HepG2 (cell line): ENCODE data around the gene RB1. TPM values are rescaled to one million over a fixed set of nuclear protein-coding genes. Genes with fewer than 3 reads are reported as not detected.

Experiments
- ATAC-seq: fragments of 200-7000 bp; cut with Tn5 transposase; 3 replicates; pipeline ENCODE4 v1.9.1; 2020; ENCODE audit warnings: mild to moderate bottlenecking, moderate library complexity
- BruUV-seq: library from RNA; stranded (reverse); fragments of 400-500 nt; replicated peaks from 2 replicates; lab custom pipeline; 2021; lab: Mats Ljungman, UMichigan
- CTCF ChIA-PET: fragments of 300-600 bp; formaldehyde crosslinking; extraction: SDS; loops from one replicate; lab custom pipeline; 2021; ENCODE audit warnings: low total read pairs, inconsistent platforms, low intra/inter-chr PET ratio; lab: Yijun Ruan, JAX
- POLR2A ChIA-PET: fragments of 350-600 bp; sonication (Branson Sonifier 250); formaldehyde crosslinking; loops from one replicate; lab custom pipeline; 2020; ENCODE audit warnings: antibody characterized with exemption, inconsistent platforms; lab: Yijun Ruan, JAX
- DNase-seq: peaks from one replicate; pipeline ENCODE4 v3.0.0-alpha.2; 2015; ENCODE audit warnings: low spot score
- FAIRE-seq: peaks from 3 replicates; lab custom pipeline; 2011; peaks lifted over from hg19 to GRCh38; lab: Jason Lieb, UNC
- H2AFZ ChIP-seq: one replicate; pipeline ENCODE4 v1.6.1; 2011; ENCODE audit warnings: low read length, inconsistent platforms
- H3K27ac ChIP-seq: fragments of 300-600 bp; 3 replicates; pipeline ENCODE4 v1.8.0; 2011; ENCODE audit warnings: mixed run types, mild to moderate bottlenecking, mixed read lengths, low read length, inconsistent platforms; ENCODE audit not compliant: insufficient read depth; ENCODE audit errors: extremely low read length
- H3K27me3 ChIP-seq, 2 experiments: fragments of 200-600 bp in 1 of 2; 2 replicates in 1 of 2; 3 replicates in 1 of 2; pipeline versions ENCODE4 v1.6.0 to v1.8.0; 2011; ENCODE audit warnings: low read length in 2 of 2, mild to moderate bottlenecking in 2 of 2, moderate library complexity in 2 of 2, inconsistent platforms in 1 of 2; ENCODE audit not compliant: insufficient read depth in 2 of 2, control insufficient read depth in 1 of 2
- H3K36me3 ChIP-seq, 2 experiments: fragments of 200-600 bp in 1 of 2; replicated peaks in 1 of 2; 2 replicates in 1 of 2; 3 replicates in 1 of 2; pipeline versions ENCODE4 v1.5.1 to v1.8.0; 2011; ENCODE audit warnings: low read length in 2 of 2, inconsistent platforms in 1 of 2; ENCODE audit not compliant: insufficient read depth in 2 of 2, control insufficient read depth in 1 of 2
- H3K4me1 ChIP-seq: 2 replicates; pipeline ENCODE4 v1.5.1; 2012; ENCODE audit warnings: low read length, inconsistent platforms; ENCODE audit not compliant: insufficient read depth
- H3K4me2 ChIP-seq: 2 replicates; pipeline ENCODE4 v1.6.0; 2011; ENCODE audit warnings: low read depth, low read length, inconsistent platforms
- H3K4me3 ChIP-seq, 3 experiments: fragments of 200-600 bp in 1 of 3; sonication (generic), shearing (Covaris generic) in 1 of 3; replicated peaks in 1 of 3; 2 replicates each; pipeline ENCODE4 v1.5.1; 2011 to 2016; ENCODE audit warnings: low read length in 3 of 3, inconsistent platforms in 2 of 3, low read depth in 2 of 3, mild to moderate bottlenecking in 2 of 3, control low read depth in 1 of 3, mixed read lengths in 1 of 3; ENCODE audit not compliant: insufficient read depth in 1 of 3
- H3K79me2 ChIP-seq: one replicate; pipeline ENCODE4 v1.6.1; 2011; ENCODE audit warnings: low read length, inconsistent platforms; ENCODE audit not compliant: insufficient read depth
- H3K9ac ChIP-seq: 2 replicates; pipeline ENCODE4 v1.6.0; 2011; ENCODE audit warnings: mild to moderate bottlenecking, low read depth, low read length, inconsistent platforms; ENCODE audit not compliant: insufficient read depth
- H3K9me3 ChIP-seq: 2 replicates; pipeline ENCODE4 v1.5.1; 2012; ENCODE audit warnings: mild to moderate bottlenecking, low read length
- H4K20me1 ChIP-seq: 2 replicates; pipeline ENCODE4 v1.6.0; 2011; ENCODE audit warnings: inconsistent platforms, mild to moderate bottlenecking, low read length, moderate library complexity; ENCODE audit not compliant: insufficient read depth
- MED13 ChIP-seq: sonication (generic); formaldehyde crosslinking; IDR thresholded peaks from 2 replicates; pipeline ENCODE4 v1.5.0; 2020; ENCODE audit warnings: missing genetic modification reagents
- MEF2D ChIP-seq: sonication (generic); formaldehyde crosslinking; IDR thresholded peaks from 2 replicates; pipeline ENCODE4 v1.5.1; 2020; ENCODE audit warnings: mild to moderate bottlenecking, missing genetic modification reagents
- MTA3 ChIP-seq: sonication (generic); formaldehyde crosslinking; IDR thresholded peaks from 2 replicates; pipeline ENCODE4 v1.4.0; 2020; ENCODE audit warnings: missing genetic modification reagents
- NR3C1 ChIP-seq: sonication (generic); formaldehyde crosslinking; IDR thresholded peaks from 2 replicates; pipeline ENCODE4 v1.4.0; 2020; ENCODE audit warnings: missing genetic modification reagents
- REXO4 ChIP-seq: sonication (generic); formaldehyde crosslinking; IDR thresholded peaks from 2 replicates; pipeline ENCODE4 v1.8.0; 2022; ENCODE audit warnings: missing genetic modification reagents, mild to moderate bottlenecking, borderline replicate concordance
- SP1 ChIP-seq, 2 experiments: fragments of 450-650 bp in 1 of 2; sonication (generic) in 1 of 2; formaldehyde crosslinking in 1 of 2; IDR thresholded peaks; 2 replicates each; pipeline versions ENCODE4 v1.4.0 to v1.6.1; 2016 to 2020; ENCODE audit warnings: missing genetic modification reagents in 1 of 2
- ZNF20 ChIP-seq: sonication (generic); formaldehyde crosslinking; IDR thresholded peaks from 2 replicates; pipeline ENCODE4 v1.4.0; 2020; ENCODE audit warnings: mild to moderate bottlenecking, moderate library complexity, missing genetic modification reagents
- ZNF878 ChIP-seq: sonication (generic); formaldehyde crosslinking; IDR thresholded peaks from 2 replicates; pipeline ENCODE4 v1.8.1; 2023; ENCODE audit warnings: mild to moderate bottlenecking, missing genetic modification reagents, moderate library complexity
- WGBS: methylation state at CpG from one replicate; pipeline ENCODE4 v1.1.6; 2017; ENCODE audit warnings: low lambda C conversion rate; 5-methylcytosine and 5-hydroxymethylcytosine counted together
- in situ Hi-C: cut with HindIII; loops from 2 replicates; pipeline ENCODE4 v1.10.0; 2017; ENCODE audit warnings: low pct_unique_long_range_greater_than_20kb; ENCODE audit not compliant: extremely low pct_ligation_motif_present
- intact Hi-C: fragments of 100-400 bp; cut with micrococcal nuclease; formaldehyde crosslinking; loops from one replicate; pipeline ENCODE4 v1.10.0; 2022; ENCODE audit not compliant: unreplicated experiment
- polyA plus RNA-seq, 8 experiments: library from polyadenylated mRNA; depleted of rRNA in 3 of 8; stranded (reverse) in 7 of 8; unstranded in 1 of 8; fragments of >200 nt; fragmentation: Illumina TruSeq in 4 of 8; extraction: Trizol in 4 of 8; gene quantifications; 2 replicates each; pipeline versions ENCODE4 v1.2.1 to v1.2.3, GENCODE V29; 2011 to 2016; ENCODE audit warnings: low read depth in 4 of 8, missing spikeins in 1 of 8, mixed read lengths in 1 of 8; ENCODE audit not compliant: insufficient read depth in 1 of 8
- total RNA-seq, 5 experiments: library from RNA; depleted of rRNA; stranded (reverse); fragments of >200 nt; fragmentation: Illumina TruSeq; extraction: Trizol; gene quantifications; 2 replicates each; pipeline ENCODE4 v1.2.3, GENCODE V29; 2016; ENCODE audit warnings: low read depth in 1 of 5
- TF ChIP-seq, protein P1 (sequence below): sonication (generic); formaldehyde crosslinking; IDR thresholded peaks from 2 replicates; pipeline ENCODE4 v1.8.1; 2023; ENCODE audit warnings: mild to moderate bottlenecking, inconsistent platforms, moderate library complexity, missing genetic modification reagents, borderline replicate concordance
- TF ChIP-seq, protein P2 (sequence below): sonication (generic); formaldehyde crosslinking; IDR thresholded peaks from 2 replicates; pipeline ENCODE4 v1.4.0; 2020; ENCODE audit warnings: low read depth, mild to moderate bottlenecking, missing genetic modification reagents
- TF ChIP-seq, protein P3 (sequence below): IDR thresholded peaks from 2 replicates; pipeline ENCODE4 v1.6.1; 2018; ENCODE audit warnings: missing genetic modification reagents
- TF ChIP-seq, protein P4 (sequence below), 2 experiments: sonication (generic) in 1 of 2; formaldehyde crosslinking in 1 of 2; IDR thresholded peaks; 2 replicates each; pipeline versions ENCODE4 v1.6.1 to v1.9.0; 2014 to 2022; ENCODE audit warnings: antibody characterized with exemption in 1 of 2, borderline replicate concordance in 1 of 2, inconsistent platforms in 1 of 2, low read depth in 1 of 2, missing genetic modification reagents in 1 of 2
- TF ChIP-seq, protein P5 (sequence below), 2 experiments: sonication (generic) in 1 of 2; formaldehyde crosslinking in 1 of 2; IDR thresholded peaks; 2 replicates each; pipeline versions ENCODE4 v1.4.0 to v1.6.1; 2018 to 2020; ENCODE audit warnings: missing genetic modification reagents in 2 of 2, borderline replicate concordance in 1 of 2, low read depth in 1 of 2, mild to moderate bottlenecking in 1 of 2, missing biosample characterization in 1 of 2

Gene RB1
- total and polyA plus RNA-seq, 2 of the 13 experiments (the other 11 are each of a cell fraction or from before 2014, with no cell fraction given) = 15.6 to 23.7 TPM

DNA sequence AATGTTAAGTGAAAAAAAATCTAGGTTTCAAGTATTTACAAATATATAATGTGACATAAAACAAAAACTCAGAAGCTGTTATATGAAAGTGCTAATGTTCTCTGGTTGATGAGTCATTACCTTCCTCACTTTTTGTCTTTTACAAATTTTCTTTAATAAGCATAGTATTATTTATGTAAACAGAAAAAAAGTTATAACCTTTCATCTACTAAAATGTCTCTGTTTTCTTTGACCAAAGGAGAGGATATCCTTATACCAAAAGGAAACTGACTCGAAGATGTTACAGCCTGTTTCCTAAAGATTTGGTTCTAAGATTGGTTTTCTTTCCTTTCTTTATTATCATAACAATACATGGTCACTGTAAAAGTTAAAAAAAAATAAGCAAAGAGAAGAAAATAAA, 191.3 kb downstream of the RB1 start:
- Histone ChIP-seq H3K9me3 (no peaks in the 10 kb centered on the region), H3K9ac (no peak overlapping the region), H3K4me3 (no peak overlapping the region), H3K79me2 (no peaks in the 10 kb centered on the region), H3K27me3 (no peaks in the 10 kb centered on the region), H4K20me1 (no peaks in the 10 kb centered on the region), H3K4me1 (peaks cover 18% of the 10 kb centered on the region), H3K27ac (no peak overlapping the region), H3K36me3 (no peaks in the 10 kb centered on the region), H2AFZ (no peak overlapping the region), H3K4me2 (no peak overlapping the region)
- in situ Hi-C loops = no loop called here
- FAIRE-seq (no peak), DNase-seq (no peak), ATAC-seq (no peak)
- intact Hi-C loops = no loop called here
- 83% methylated on average over 1 of the region's 1 CpG for WGBS
- POLR2A ChIA-PET = no interaction called here
- CTCF ChIA-PET = no interaction called here
- BruUV-seq = no TSS peak
- TF ChIP-seq, protein P1, sequence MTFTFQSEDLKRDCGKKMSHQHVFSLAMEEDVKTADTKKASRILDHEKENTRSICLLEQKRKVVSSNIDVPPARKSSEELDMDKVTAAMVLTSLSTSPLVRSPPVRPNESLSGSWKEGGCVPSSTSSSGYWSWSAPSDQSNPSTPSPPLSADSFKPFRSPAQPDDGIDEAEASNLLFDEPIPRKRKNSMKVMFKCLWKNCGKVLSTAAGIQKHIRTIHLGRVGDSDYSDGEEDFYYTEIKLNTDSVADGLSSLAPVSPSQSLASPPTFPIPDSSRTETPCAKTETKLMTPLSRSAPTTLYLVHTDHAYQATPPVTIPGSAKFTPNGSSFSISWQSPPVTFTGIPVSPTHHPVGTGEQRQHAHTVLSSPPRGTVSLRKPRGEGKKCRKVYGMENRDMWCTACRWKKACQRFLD = no peak
- TF ChIP-seq MEF2D (CRISPR knock-in tag) (no peak), REXO4 (CRISPR knock-in tag) (no peak), ZNF20 (CRISPR knock-in tag) (no peak), SP1 (IDR thresholded peaks at IDR 0.05) (no peak), SP1 (CRISPR knock-in tag; IDR thresholded peaks at IDR 0.05) (no peak), MTA3 (no peak), NR3C1 (no peak), MED13 (CRISPR knock-in tag) (no peak), ZNF878 (CRISPR knock-in tag) (no peak)
- TF ChIP-seq, protein P2, sequence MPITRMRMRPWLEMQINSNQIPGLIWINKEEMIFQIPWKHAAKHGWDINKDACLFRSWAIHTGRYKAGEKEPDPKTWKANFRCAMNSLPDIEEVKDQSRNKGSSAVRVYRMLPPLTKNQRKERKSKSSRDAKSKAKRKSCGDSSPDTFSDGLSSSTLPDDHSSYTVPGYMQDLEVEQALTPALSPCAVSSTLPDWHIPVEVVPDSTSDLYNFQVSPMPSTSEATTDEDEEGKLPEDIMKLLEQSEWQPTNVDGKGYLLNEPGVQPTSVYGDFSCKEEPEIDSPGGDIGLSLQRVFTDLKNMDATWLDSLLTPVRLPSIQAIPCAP = no peak
- TF ChIP-seq, protein P3, sequence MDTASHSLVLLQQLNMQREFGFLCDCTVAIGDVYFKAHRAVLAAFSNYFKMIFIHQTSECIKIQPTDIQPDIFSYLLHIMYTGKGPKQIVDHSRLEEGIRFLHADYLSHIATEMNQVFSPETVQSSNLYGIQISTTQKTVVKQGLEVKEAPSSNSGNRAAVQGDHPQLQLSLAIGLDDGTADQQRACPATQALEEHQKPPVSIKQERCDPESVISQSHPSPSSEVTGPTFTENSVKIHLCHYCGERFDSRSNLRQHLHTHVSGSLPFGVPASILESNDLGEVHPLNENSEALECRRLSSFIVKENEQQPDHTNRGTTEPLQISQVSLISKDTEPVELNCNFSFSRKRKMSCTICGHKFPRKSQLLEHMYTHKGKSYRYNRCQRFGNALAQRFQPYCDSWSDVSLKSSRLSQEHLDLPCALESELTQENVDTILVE (CRISPR knock-in tag) = no peak
- TF ChIP-seq, protein P4, sequence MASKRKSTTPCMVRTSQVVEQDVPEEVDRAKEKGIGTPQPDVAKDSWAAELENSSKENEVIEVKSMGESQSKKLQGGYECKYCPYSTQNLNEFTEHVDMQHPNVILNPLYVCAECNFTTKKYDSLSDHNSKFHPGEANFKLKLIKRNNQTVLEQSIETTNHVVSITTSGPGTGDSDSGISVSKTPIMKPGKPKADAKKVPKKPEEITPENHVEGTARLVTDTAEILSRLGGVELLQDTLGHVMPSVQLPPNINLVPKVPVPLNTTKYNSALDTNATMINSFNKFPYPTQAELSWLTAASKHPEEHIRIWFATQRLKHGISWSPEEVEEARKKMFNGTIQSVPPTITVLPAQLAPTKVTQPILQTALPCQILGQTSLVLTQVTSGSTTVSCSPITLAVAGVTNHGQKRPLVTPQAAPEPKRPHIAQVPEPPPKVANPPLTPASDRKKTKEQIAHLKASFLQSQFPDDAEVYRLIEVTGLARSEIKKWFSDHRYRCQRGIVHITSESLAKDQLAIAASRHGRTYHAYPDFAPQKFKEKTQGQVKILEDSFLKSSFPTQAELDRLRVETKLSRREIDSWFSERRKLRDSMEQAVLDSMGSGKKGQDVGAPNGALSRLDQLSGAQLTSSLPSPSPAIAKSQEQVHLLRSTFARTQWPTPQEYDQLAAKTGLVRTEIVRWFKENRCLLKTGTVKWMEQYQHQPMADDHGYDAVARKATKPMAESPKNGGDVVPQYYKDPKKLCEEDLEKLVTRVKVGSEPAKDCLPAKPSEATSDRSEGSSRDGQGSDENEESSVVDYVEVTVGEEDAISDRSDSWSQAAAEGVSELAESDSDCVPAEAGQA (IDR thresholded peaks at IDR 0.05; ENCODE audit: low read depth) = no peak
- TF ChIP-seq, protein P4 (CRISPR knock-in tag; IDR thresholded peaks at IDR 0.05; ENCODE audit: borderline replicate concordance) = no peak
- TF ChIP-seq, protein P5, sequence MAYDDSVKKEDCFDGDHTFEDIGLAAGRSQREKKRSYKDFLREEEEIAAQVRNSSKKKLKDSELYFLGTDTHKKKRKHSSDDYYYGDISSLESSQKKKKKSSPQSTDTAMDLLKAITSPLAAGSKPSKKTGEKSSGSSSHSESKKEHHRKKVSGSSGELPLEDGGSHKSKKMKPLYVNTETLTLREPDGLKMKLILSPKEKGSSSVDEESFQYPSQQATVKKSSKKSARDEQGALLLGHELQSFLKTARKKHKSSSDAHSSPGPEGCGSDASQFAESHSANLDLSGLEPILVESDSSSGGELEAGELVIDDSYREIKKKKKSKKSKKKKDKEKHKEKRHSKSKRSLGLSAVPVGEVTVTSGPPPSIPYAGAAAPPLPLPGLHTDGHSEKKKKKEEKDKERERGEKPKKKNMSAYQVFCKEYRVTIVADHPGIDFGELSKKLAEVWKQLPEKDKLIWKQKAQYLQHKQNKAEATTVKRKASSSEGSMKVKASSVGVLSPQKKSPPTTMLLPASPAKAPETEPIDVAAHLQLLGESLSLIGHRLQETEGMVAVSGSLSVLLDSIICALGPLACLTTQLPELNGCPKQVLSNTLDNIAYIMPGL (CRISPR knock-in tag; IDR thresholded peaks at IDR 0.05; ENCODE audit: borderline replicate concordance in 1 of 2, low read depth in 1 of 2) = no peak
